HUES64 (cell line): ENCODE data around the gene PKP3.
"Not testable (repeated sequence)": the region's sequence is repeated elsewhere in the genome, so short reads cannot be mapped to it uniquely, and the experiment has no call there.

ENCODE experiments used
- H3K27ac ChIP-seq: 2 replicates; pipeline ENCODE4 v1.7.0; 2013; ENCODE audit warnings: low read depth, low read length, inconsistent platforms
- H3K27me3 ChIP-seq: 2 replicates; pipeline ENCODE4 v1.6.1; 2013; ENCODE audit warnings: mild to moderate bottlenecking, low read length; ENCODE audit not compliant: insufficient read depth
- H3K36me3 ChIP-seq: 2 replicates; pipeline ENCODE4 v1.6.1; 2013; ENCODE audit warnings: mild to moderate bottlenecking, low read length; ENCODE audit not compliant: insufficient read depth
- H3K4me1 ChIP-seq: 2 replicates; pipeline ENCODE4 v1.6.1; 2013; ENCODE audit warnings: mild to moderate bottlenecking, low read length, moderate library complexity; ENCODE audit not compliant: insufficient read depth
- H3K4me3 ChIP-seq: 2 replicates; pipeline ENCODE4 v1.5.1; 2013; ENCODE audit warnings: mild to moderate bottlenecking, low read length, moderate library complexity
- H3K9ac ChIP-seq: 2 replicates; pipeline ENCODE4 v1.6.1; 2013; ENCODE audit warnings: mild to moderate bottlenecking, low read depth, low read length
- H3K9me3 ChIP-seq: 2 replicates; pipeline ENCODE4 v1.6.1; 2013; ENCODE audit warnings: low read depth, low read length; ENCODE audit not compliant: insufficient read depth
- WGBS: fragments of 150-250, 120-280 bp; methylation state at CpG from one replicate; pipeline ENCODE4 v1.1.7; 2013; ENCODE audit warnings: missing lambda C conversion rate; 5-methylcytosine and 5-hydroxymethylcytosine counted together

The PKP3 gene

DNA sequence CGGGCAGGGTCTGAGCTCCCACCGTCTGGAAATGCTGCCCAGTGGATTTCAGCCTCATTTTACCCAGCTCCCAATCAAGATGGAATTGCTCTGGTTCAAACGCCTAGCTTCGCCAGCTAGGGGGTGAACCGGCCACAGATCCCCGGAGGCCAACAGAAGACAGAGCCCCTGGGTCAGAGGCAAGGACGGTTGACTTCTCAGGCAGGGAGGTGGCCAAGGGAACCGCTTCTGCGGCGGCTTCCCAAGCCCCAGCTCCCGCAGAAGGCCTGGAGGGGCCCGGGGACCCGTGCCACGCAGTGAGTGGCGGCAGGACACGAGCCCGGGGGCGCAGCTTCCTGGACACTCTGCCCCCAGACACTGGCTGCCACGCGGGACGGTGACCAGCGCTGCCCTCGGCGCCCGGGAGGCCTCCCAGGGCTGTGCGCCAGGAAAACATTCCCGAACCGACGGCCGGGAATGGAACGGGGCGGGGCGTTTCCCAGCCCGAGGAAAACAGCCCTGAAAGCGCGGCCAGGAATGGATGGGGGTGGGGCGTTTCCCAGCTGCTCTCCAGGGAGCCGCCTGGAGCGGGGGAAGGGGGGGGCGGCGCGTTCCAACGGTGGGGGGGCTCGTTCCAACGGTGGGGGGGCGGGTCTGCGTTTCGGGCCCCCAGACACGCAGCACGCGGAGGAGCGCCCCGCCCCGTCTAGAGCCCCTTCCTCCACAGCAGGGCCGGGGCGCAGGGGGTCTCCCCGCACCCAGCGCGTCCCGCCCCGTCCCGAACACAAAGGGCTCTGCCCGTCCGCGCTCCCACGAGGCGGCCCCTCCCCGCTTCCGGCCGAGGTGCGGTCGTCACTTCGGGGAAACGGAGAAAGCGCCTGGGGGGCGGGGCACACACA is 38.2 kb upstream of the PKP3 start:
- 4% methylated on average over 71 of the region's 76 CpGs for WGBS
- Histone ChIP-seq H3K9me3 (peaks cover 10% of the 10 kb centered on the region), H3K27ac (peak overlapping the region; percentile 99), H3K9ac (peak overlapping the region; percentile 88), H3K4me3 (peak overlapping the region; percentile 46), H3K27me3 (no peaks in the 10 kb centered on the region), H3K4me1 (peaks cover 19% of the 10 kb centered on the region), H3K36me3 (no peaks in the 10 kb centered on the region)

DNA sequence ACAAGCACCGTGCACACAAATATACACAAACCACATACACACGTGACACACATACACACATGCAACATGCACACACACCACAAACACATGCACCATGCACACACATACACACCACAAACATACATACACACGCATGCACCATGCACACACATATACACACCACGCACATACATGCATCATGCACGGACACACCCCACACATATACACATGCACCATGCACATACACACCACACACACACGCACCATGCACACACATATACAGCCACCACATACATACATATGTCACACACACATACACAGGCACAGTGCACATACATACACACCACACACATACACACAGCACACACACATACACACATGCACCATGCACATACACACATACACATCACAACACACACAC is 37.4 kb upstream of the PKP3 start:
- Histone ChIP-seq H3K36me3 (no peaks in the 10 kb centered on the region), H3K4me1 (peaks cover 14% of the 10 kb centered on the region)
- 78% methylated on average over 6 of the region's 6 CpGs for WGBS

DNA sequence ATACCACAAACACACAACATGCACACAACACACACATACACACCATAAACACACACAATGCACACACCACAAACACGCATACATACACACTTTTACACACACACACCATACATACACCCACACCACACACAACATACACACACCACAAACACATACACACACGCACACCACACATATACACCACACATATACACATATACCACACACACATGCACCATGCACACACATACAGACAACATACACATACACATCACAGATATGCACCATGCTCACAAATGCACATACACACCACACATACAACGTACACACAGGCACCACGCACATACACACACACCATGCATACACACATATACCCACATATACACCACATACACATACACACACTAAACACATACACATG is 36.4 kb upstream of the PKP3 start:
- Histone ChIP-seq H3K27ac (no peak overlapping the region), H3K4me1 (peaks cover 14% of the 10 kb centered on the region), H3K27me3 (no peaks in the 10 kb centered on the region), H3K9me3 (peaks cover 15% of the 10 kb centered on the region), H3K4me3 (no peak overlapping the region), H3K36me3 (no peaks in the 10 kb centered on the region), H3K9ac (no peak overlapping the region)
- WGBS = 93% methylated on average over 4 of the region's 4 CpGs

More for the DNA sequence above, 37.4 kb upstream of the PKP3 start:
- no peak overlapping the region for H3K4me3 ChIP-seq
- H3K27ac ChIP-seq = no peak overlapping the region
- no peak overlapping the region for H3K9ac ChIP-seq
- H3K27me3 ChIP-seq = no peaks in the 10 kb centered on the region
- peaks cover 15% of the 10 kb centered on the region for H3K9me3 ChIP-seq

DNA sequence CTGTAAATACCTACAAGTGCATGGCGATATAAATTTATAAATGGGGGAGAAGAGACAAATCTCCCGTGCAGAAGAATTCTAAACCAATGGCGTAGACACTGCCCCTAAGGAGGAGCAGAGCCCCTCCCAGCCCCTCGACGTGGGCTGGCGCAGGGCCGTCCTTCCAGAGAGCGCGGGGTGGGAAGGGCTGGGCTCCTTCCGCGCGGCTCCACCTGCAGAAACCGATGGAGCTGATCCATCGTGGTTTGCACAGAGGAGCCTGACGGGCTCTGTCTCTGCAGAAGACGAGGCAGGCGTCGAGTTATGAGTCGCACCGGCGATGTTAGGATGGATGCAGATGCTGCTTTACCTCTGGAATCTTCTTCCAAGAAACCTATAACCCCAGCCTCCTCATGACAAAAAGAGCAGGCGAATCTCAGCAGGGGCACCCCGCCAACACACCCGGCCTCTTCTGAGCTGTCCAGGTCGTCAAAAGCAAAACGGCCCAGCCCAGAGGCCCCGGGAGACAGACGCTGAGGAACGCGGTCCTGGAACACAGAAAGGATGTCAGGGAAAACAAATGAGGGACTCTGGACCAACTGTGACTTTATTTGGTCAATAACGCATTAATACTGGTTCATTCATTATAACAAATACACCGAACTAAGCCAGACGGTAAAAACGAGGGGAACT is 35.7 kb upstream of the PKP3 start:
- no peaks in the 10 kb centered on the region for H3K36me3 ChIP-seq
- peaks cover 13% of the 10 kb centered on the region for H3K4me1 ChIP-seq
- no peak overlapping the region for H3K9ac ChIP-seq
- no peaks in the 10 kb centered on the region for H3K27me3 ChIP-seq
- WGBS = 81% methylated on average over 34 of the region's 34 CpGs
- no peak overlapping the region for H3K4me3 ChIP-seq
- no peak overlapping the region for H3K27ac ChIP-seq
- H3K9me3 ChIP-seq = peaks cover 15% of the 10 kb centered on the region

DNA sequence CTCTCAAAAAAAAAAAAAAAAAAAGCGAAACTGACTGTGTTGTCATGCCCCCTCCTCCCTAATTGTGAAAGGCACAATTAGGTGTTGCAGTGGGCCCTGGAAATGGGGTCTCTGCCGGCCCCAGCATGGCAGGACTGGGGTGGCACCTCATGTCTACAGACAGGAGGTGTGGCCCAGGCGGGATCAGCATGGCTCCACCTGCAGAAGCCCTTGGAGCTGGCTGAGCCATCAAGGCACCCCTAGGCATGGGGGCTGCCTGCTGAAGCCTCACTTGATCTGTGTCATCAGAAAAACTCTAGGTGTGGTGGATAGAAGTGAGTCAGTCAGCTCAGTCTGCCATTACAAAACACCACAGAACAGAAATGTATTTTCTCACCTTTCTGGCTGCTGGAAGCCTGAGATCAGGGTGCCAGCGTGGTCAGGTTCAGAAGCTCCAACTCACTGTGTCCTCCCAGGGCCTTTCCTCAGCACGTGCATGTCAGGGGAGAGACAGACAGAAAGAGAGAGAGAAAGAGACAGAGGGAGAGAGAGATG is 34.8 kb upstream of the PKP3 start:
- Histone ChIP-seq H3K4me1 (peaks cover 8% of the 10 kb centered on the region), H3K36me3 (no peaks in the 10 kb centered on the region), H3K27me3 (no peaks in the 10 kb centered on the region), H3K9me3 (peaks cover 15% of the 10 kb centered on the region), H3K9ac (no peak overlapping the region), H3K27ac (no peak overlapping the region), H3K4me3 (no peak overlapping the region)
- WGBS = 89% methylated on average over 5 of the region's 5 CpGs

DNA sequence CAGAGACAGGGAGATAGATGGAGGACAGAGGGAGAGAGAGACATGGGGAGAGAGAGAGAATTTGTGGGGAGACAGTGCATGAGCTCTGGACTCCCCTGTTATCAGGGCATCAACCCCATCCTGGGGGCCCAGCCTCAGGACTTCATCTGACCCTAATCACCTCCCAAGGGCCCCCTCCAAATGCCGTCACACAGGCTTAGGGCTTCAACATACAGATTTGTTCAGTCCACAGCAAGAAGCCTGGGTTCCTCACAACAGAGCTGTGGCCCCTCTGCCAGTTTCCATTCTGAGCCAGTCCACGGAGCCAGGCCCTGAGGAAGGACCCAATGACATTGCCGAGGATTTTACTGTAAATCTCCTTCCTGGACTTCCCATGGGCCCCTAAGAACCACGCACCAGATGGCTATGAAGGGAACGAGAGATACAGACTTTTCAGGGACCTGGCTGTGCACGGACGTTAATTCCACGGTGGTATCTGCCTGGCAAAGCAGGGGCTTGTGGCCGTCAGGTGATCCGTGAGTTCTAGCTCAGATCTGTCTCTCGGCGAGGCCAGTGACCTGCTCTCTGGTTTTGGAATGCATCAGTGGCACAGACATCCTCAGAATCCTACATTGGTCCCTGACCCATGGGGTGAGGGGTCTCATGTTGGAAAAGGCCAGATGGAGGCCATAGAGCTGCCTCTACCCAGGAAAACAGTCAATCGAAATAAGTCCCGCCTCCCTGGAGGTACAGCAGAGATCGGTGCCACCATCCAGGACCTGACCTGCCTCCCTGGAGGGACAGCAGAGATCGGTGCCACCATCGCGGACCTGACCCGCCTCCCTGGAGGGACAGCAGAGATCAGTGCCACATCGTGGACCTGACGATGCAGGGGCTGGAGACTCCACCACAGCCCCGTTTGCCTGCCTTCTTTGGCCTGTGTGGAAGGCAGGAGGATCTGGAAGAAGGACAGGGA is 33.4 kb upstream of the PKP3 start:
- no peaks in the 10 kb centered on the region for H3K36me3 ChIP-seq
- H3K27ac ChIP-seq = no peak overlapping the region
- H3K27me3 ChIP-seq = no peaks in the 10 kb centered on the region
- WGBS = 86% methylated on average over 22 of the region's 22 CpGs
- no peak overlapping the region for H3K4me3 ChIP-seq
- no peak overlapping the region for H3K9ac ChIP-seq
- H3K4me1 ChIP-seq = peaks cover 2% of the 10 kb centered on the region
- peaks cover 15% of the 10 kb centered on the region for H3K9me3 ChIP-seq

DNA sequence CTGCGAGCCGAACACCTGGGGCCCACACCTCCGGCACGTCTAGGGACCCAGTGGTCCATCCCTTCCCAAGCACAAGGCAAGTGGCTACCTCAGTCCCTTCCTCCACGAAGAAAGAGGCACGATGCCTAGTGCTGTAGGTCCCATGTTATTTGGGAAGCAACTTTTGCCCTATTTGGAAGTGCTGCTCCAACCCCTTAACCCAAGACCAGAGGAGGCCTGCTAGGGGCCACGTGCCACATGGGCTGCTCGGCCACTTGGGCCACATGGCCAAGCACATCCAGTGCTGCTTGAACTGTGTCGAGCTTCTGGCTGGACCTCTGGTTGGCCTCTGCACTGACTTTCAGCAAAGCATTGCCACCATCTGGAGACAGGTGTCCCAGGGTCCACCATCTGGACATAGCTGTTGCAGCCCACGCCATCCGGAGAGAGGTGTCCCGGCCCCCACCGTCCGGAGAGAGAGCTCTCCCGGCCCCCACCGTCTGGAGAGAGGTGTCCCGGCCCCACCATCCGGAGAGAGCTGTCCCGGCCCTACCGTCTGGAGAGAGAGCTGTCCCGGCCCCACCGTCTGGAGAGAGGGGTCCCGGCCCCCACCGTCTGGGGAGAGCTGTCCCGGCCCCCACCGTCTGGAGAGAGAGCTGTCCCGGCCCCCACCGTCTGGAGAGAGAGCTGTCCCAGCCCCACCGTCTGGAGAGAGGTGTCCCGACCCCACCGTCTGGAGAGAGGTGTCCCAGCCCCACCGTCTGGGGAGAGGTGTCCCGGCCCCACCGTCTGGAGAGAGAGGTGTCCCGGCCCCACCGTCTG is 31.2 kb upstream of the PKP3 start:
- no peak overlapping the region for H3K4me3 ChIP-seq
- 88% methylated on average over 34 of the region's 36 CpGs for WGBS
- no peaks in the 10 kb centered on the region for H3K27me3 ChIP-seq
- peaks cover 12% of the 10 kb centered on the region for H3K9me3 ChIP-seq
- no peak overlapping the region for H3K9ac ChIP-seq
- no peaks in the 10 kb centered on the region for H3K4me1 ChIP-seq
- H3K36me3 ChIP-seq = no peaks in the 10 kb centered on the region
- no peak overlapping the region for H3K27ac ChIP-seq

DNA sequence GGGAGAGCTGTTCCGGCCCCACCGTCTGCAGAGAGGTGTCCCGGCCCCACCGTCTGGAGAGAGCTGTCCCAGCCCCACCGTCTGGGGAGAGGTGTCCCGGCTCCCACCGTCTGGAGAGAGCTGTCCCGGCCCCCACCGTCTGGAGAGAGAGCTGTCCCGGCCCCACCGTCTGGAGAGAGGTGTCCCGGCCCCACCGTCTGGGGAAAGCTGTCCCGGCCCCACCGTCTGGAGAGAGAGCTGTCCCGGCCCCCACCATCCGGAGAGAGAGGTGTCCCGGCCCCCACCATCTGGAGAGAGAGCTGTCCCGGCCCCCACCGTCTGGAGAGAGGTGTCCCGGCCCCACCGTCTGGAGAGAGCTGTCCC is 30.6 kb upstream of the PKP3 start:
- WGBS = 89% methylated on average over 22 of the region's 22 CpGs

DNA sequence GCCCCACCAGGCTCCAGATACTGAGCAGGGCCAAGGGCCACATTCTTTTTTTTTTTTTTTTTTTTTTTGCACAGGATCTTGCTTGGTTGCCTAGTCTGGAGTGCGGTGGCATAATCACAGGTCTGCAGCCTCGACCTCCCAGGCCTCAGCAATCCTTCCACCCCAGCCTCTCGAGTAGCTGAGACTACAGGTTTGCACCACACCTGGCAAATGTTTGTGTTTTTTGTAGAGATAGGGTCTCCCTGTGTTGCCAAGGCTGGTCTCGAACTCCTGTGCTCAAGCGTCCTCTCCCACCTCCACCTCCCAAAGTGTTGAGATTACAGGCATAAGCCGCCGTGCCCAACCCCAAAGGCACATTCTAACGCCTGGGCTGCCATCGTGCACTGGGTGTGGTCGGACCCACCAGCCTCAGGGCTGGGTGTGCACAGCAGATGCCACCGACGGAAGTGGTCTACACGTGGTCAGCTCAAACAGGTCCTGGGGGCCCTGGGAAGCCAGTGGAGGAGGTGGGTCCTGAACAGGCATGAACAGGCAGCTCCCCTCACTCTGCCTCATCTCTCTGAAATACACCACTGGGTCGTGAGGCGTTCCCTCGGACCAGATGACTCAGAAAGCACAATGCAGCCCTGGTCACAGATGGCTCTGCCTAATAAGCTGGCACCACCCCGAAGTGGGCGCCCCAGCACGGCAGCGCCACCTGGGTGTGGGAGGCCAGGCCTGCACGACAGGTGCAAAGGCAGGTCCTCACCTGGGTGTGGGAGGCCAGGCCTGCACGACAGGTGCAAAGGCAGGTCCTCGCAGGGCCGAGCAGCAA is 29.9 kb upstream of the PKP3 start:
- H3K27me3 ChIP-seq = no peaks in the 10 kb centered on the region
- H3K27ac ChIP-seq = no peak overlapping the region
- no peaks in the 10 kb centered on the region for H3K4me1 ChIP-seq
- H3K4me3 ChIP-seq = no peak overlapping the region
- H3K9ac ChIP-seq = no peak overlapping the region
- no peaks in the 10 kb centered on the region for H3K36me3 ChIP-seq
- WGBS = 84% methylated on average over 24 of the region's 24 CpGs
- peaks cover 12% of the 10 kb centered on the region for H3K9me3 ChIP-seq

More for the DNA sequence above, 30.6 kb upstream of the PKP3 start:
- H3K27me3 ChIP-seq, H3K9ac ChIP-seq, H3K4me1 ChIP-seq, H3K4me3 ChIP-seq, H3K36me3 ChIP-seq, H3K27ac ChIP-seq: not testable (repeated sequence)
- H3K9me3 ChIP-seq = peaks cover 12% of the 10 kb centered on the region
